NCI-H1417 (cell line): ENCODE results near the gene LIPC.

Experiments
- DNase-seq, 3 experiments: peaks; one replicate each; lab custom pipeline; 2025; lab: John Stamatoyannopoulos, UW

The LIPC gene

DNA sequence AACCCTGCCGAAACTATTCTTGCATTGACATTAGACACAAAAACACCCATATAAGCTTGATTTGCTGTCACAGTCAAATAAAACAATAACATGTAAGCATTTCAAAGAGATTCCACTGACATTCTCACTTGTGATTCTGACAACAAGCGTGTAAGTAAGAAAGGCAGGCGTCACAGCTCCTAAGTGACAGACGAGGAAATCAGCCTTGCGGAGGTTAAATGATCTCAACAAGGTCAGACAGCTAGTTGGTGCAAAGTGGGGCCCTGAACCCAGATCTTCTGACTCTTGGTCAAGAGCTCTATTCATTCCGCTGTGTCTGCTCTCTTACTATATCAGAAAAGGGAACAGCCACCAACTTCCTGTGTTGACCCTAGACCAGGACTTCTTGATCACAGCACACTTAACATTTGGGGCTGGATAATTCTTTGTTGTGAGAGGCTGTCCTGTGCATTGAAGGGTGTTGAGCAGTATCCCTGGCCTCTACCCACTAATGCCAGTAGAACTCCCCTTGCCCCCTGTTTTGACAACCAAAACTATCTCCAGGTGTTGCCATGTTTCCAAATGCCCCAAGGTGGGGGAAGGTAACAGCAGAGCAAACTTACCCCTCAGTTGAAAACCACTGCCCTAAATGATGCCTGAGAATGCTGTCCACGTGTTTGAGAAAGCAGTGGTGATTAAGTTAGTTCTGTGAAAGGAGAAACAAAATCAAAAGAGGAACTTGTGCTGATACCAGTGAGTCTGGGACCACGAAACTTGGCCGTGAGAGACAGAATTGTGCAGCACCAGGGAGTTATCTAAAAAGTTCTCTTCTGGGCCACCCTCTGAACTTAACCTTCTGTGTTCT is 86.1 kb downstream of the LIPC start:
- DNase-seq = no peak

DNA sequence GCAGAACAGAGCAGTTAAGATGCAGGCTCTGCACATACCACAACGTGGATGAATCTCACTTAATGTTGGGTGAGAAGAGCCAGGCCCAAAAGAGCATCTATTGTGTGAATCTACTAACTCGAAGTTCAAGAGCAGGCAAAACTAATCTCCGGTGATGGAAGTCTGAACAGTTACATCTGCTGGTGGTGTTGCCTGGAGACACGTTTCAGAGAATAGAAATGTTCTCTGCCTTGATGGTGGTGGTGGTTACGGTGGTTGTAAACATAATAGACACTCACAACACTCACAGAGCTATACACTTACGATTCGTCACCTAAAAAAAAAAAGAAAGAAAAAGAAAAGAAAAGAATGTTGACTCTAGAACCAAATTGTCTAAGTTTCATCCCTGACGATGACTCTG is 86.8 kb downstream of the LIPC start:
- no peak for DNase-seq

- DNase-seq = no peak
Measured at GRCh38 chr15:58519516-58519915, 87.7 kb downstream of the LIPC start.

GRCh38 chr15:58520464-58520863 is 88.7 kb downstream of the LIPC start:
- no peak for DNase-seq

GRCh38 chr15:58520936-58521292 is 89.1 kb downstream of the LIPC start:
- DNase-seq = no peak

DNA sequence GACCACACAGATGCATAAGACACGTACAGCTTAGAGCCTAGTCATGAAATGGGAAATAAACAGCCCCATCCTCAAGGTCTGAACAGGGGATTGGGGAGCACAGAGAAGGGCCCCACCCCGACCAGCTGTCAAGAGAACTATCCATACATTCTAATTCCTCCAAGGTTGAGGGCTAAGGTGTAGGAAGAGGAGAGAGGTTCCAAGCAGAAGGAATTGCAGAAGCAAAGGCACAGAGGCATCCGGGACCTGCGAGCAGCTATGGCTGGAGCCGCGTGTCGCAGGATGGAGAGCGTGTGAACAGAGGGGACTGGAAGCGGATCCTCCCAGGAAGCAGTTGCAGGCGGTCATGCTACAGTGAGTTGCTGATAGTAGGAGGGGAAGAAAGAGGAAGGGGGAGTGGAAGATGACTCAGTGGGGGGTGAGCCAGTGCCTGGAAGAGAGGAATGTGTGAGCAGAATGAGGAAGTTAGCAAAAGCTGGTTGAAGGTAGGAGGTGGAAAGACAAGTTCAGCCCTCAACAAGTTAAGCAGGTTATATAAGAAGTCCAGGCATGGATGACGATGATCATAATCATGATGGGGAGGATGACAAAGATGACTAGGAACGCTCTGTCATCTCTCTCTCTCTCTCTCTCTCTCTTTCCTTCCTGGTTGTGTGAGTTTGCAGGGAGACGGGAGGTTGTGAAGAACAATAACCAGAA is 89.7 kb downstream of the LIPC start:
- no peak for DNase-seq

GRCh38 chr15:58522391-58522790 is 90.6 kb downstream of the LIPC start:
- no peak for DNase-seq

DNA sequence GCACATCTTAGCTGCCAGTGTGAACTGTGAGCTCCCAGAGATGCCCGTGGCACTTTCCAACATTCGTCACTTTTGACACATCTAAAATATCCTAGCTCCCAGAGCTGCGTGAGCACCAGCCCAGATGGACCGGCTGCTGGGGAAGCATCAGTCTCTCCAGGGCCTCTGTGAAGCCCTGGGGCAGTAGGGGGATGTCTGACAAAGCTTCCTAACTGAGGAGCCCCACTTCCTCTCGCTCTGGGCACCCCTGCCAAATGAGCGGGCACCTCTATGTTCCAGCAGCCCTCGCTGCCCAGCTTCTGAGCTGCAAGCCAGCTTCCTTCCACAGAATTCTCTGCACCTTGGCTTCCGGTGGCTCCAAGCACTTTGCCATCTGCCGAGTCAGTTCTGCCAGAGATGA is 91.1 kb downstream of the LIPC start:
- DNase-seq = no peak

DNA sequence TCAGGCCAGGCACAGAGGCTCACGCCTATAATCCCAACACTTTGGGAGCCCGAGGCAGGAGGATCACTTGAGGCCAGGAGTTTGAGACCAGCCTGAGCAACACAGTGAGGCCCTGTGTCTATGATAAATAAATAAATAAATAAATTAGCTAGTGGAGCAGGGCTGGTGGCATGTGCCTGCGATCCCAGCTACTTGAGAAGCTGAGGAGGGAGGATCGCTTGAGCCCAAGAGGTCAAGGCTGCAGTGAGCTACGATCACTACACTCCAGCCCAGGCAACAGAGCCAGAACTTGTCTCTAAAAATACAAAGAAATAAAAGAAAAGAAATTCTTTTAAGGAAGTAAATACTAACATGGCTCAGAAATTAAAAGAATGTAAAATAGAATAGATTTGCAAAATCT is 91.8 kb downstream of the LIPC start:
- no peak for DNase-seq

GRCh38 chr15:58524247-58524646 is 92.5 kb downstream of the LIPC start:
- no peak for DNase-seq

DNA sequence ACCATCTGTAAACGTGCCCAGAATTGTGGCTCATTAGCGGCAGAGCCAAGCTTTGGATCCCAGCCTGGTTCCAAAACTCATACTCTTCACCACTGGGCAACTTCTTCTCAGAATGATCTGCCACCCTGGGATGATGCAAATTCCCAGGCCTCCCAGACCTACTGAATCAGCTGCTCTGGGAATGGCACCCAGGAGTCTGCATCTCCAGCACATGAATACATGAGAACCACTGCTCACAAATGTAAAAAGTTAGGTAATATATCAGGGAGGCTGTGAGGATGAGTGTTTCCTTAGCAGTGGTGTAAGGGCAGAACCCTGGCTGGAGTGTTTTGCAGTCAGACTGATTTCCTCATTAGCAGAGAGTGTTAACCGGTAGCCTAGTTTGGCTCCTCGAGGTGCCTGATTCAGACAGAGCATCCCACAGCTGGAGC is 94.2 kb downstream of the LIPC start:
- no peak for DNase-seq

GRCh38 chr15:58526647-58527192 is 94.9 kb downstream of the LIPC start:
- DNase-seq = no peak

DNA sequence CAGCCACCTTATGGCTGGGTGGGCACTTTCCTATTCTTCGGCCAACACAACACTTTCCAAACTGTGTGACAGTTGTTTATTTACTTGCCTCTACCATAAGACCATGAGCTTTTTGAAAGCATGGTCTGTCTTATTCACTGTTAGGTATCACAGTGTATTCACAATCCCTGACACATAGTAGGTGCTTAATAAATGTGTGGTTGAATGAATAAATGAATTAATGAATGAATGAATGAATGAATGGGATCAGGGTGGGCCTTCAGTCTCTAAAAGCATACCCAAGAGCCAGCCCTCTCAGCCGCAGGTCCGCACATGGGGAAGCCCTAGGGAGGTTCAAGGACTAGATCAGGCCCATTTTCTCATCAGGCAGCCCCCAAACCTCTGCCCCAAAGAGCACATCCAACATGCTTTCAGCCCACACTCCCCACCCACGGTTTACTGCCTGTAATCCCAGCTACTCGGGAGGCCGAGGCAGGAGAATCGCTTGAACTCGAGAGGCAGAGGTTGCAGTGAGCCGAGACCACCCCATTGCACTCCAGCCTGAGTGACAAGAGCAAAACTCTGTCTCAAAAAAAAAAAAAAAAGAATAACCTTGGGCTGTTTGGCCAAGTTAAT is 95.9 kb downstream of the LIPC start:
- no peak for DNase-seq

- DNase-seq = no peak
Measured at GRCh38 chr15:58528188-58528870, 96.5 kb downstream of the LIPC start.

DNA sequence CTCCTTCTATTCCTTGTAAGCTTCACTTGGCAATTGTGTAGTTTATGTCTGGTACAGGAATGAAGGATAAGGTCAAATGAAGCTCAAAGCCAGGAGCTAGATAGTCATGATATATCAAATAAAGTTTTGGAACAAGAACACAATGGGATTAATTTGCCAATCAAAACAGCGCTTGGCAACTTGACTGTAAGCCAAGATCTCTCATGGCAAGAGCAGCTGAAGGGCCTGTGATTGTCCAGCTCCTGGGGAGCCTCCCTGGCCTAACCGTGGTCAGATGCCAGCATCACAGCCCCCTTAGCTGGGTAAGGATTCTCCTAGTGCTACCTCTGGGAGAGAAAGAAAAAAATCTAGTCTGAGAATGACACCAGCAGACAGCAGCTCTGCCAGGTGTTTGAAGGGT is 97.2 kb downstream of the LIPC start:
- DNase-seq = no peak

- DNase-seq = no peak
Measured at GRCh38 chr15:58530056-58530590, 98.3 kb downstream of the LIPC start.

DNA sequence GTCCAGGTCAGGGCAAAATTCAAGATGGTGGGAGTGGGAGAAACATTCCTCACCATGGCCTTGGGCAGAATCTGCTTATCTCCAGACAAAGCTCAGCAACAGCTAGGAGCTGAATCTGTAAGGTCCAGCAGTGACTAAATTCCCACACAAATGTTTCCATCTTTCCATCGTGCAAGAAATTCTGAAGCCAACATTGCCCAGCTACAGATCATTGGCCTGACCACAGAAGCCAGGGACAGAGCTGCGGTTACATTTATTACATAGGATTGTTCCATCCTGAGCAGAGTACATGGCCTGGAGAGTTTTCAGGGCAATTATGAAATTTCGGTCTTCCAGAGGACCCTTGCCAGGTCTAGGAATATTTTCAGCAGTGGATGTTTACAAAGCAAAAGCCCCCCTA is 100.3 kb downstream of the LIPC start:
- no peak for DNase-seq

GRCh38 chr15:58534556-58534955 is 102.8 kb downstream of the LIPC start:
- no peak for DNase-seq

GRCh38 chr15:58535337-58535736 is 103.5 kb downstream of the LIPC start:
- peak in 1 of 3 experiments; percentile 45 for DNase-seq

DNA sequence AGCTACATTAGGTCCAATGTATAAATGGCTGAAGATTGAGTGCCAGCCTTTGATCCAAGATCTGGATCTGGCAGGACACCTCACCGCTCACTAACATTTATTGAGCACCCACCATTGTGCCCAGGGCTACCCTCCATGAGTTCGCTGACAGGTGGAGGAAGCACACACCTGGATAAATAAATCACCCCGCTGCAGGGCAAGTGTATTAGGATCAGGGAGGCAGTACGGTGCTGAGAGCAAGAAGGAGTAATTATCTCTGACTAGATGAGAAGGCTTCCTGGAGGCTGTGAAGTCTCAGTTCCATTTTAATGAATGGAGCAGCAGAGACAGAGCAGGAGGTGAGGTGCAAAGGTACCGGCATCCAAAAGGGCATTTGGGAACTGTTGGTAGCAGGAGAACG is 104.1 kb downstream of the LIPC start:
- DNase-seq = peak in 2 of 3 experiments; percentile 39 to 75

GRCh38 chr15:58536414-58536813 is 104.6 kb downstream of the LIPC start:
- no peak for DNase-seq

- no peak for DNase-seq
Measured at GRCh38 chr15:58537033-58537432, 105.2 kb downstream of the LIPC start.
